Left ventricle myocardium inferior (tissue), 1 donor: ENCODE data around the gene DDX50. TPM values are rescaled to one million over a fixed set of nuclear protein-coding genes. Genes with fewer than 3 reads are reported as not detected.

Experiments used
- DNase-seq: peaks from one replicate; pipeline ENCODE4 v3.0.0-alpha.2; 2020
- H3K27ac ChIP-seq: fragments of 200-600 bp; replicated peaks from 2 replicates; pipeline ENCODE4 v1.8.0; 2021
- H3K27me3 ChIP-seq: fragments of 200-600 bp; 2 replicates; pipeline ENCODE4 v1.8.0; 2021; ENCODE audit warnings: low read depth
- H3K36me3 ChIP-seq: fragments of 200-600 bp; 2 replicates; pipeline ENCODE4 v1.8.0; 2021
- H3K4me1 ChIP-seq: fragments of 200-600 bp; 2 replicates; pipeline ENCODE4 v1.8.0; 2021
- H3K4me3 ChIP-seq: fragments of 200-600 bp; 2 replicates; pipeline ENCODE4 v1.8.0; 2021; ENCODE audit warnings: mild to moderate bottlenecking, moderate library complexity
- H3K9me3 ChIP-seq: fragments of 200-600 bp; replicated peaks from 2 replicates; pipeline ENCODE4 v1.8.0; 2021
- CTCF ChIP-seq: fragments of 200-600 bp; IDR thresholded peaks from 2 replicates; pipeline ENCODE4 v1.8.0; 2021; ENCODE audit warnings: antibody characterized with exemption, mild to moderate bottlenecking, borderline replicate concordance
- intact Hi-C: fragments of 100-400 bp; cut with micrococcal nuclease; formaldehyde crosslinking; loops from one replicate; pipeline ENCODE4 v1.11.0; 2022
- total RNA-seq: library from RNA; stranded (reverse); fragmentation: NEBNext Ultra II Directional; extraction: Animal tissue kit (Norgen Biotek cat#: 25700); gene quantifications from one replicate; pipeline ENCODE4 v1.2.1, GENCODE V29; 2021
- donor health status: DM: no; HTN: yes; CAD: no; lungs with severe emphysema.

Gene DDX50
- total RNA-seq, 1 donor from 2014 or later: 20.2 TPM

GRCh38 chr10:68895041-68895440, 6.1 kb upstream of the DDX50 start:
- no peaks in the 10 kb centered on the region for H3K36me3 ChIP-seq
- H3K4me3 ChIP-seq: no peak overlapping the region
- no peak overlapping the region for H3K27ac ChIP-seq
- H3K4me1 ChIP-seq: peaks cover 1% of the 10 kb centered on the region
- intact Hi-C loops: loop anchor here (10.0 kb wide), 1 partner anchor 100 kb away; no protein-coding TSS in a partner anchor
- H3K9me3 ChIP-seq: no peaks in the 10 kb centered on the region
- H3K27me3 ChIP-seq: no peaks in the 10 kb centered on the region
- TF ChIP-seq CTCF: no peak
- no peak for DNase-seq

- Histone ChIP-seq H3K27me3 (no peaks in the 10 kb centered on the region), H3K4me1 (peaks cover 22% of the 10 kb centered on the region), H3K4me3 (no peak overlapping the region), H3K27ac (no peak overlapping the region), H3K9me3 (no peaks in the 10 kb centered on the region), H3K36me3 (no peaks in the 10 kb centered on the region)
- intact Hi-C loops: loop anchor here (10.0 kb wide), 1 partner anchor 103 kb away; no protein-coding TSS in a partner anchor
- peak; percentile 67 for TF ChIP-seq CTCF
- no peak for DNase-seq
Measured at GRCh38 chr10:68897336-68897741, 3.8 kb upstream of the DDX50 start.

- H3K27ac ChIP-seq: no peak overlapping the region
- H3K27me3 ChIP-seq: no peaks in the 10 kb centered on the region
- no peaks in the 10 kb centered on the region for H3K9me3 ChIP-seq
- TF ChIP-seq CTCF: no peak
- no peaks in the 10 kb centered on the region for H3K36me3 ChIP-seq
- H3K4me3 ChIP-seq: no peak overlapping the region
- peaks cover 35% of the 10 kb centered on the region for H3K4me1 ChIP-seq
- DNase-seq: no peak
- intact Hi-C loops: loop anchor here (10.0 kb wide), 1 partner anchor 104 kb away; no protein-coding TSS in a partner anchor
Measured at GRCh38 chr10:68899186-68899745, 1.8 kb upstream of the DDX50 start.

GRCh38 chr10:68900427-68901104, 549 bp upstream of the DDX50 start:
- DNase-seq: peak; percentile 78
- H3K27ac ChIP-seq: peak overlapping the region; percentile 97
- H3K4me3 ChIP-seq: peak overlapping the region; percentile 80
- no peaks in the 10 kb centered on the region for H3K9me3 ChIP-seq
- peaks cover 41% of the 10 kb centered on the region for H3K4me1 ChIP-seq
- no peak for TF ChIP-seq CTCF
- no peaks in the 10 kb centered on the region for H3K27me3 ChIP-seq
- intact Hi-C loops: no loop called here
- H3K36me3 ChIP-seq: no peaks in the 10 kb centered on the region

- no peak for TF ChIP-seq CTCF
- H3K27me3 ChIP-seq: no peaks in the 10 kb centered on the region
- no peak overlapping the region for H3K27ac ChIP-seq
- peaks cover 11% of the 10 kb centered on the region for H3K36me3 ChIP-seq
- H3K4me1 ChIP-seq: peaks cover 41% of the 10 kb centered on the region
- intact Hi-C loops: no loop called here
- H3K9me3 ChIP-seq: no peaks in the 10 kb centered on the region
- H3K4me3 ChIP-seq: peak overlapping the region; percentile 80
- DNase-seq: no peak
Measured at GRCh38 chr10:68902382-68902781, 1.3 kb downstream of the DDX50 start.
